ENCODE data around the gene AIRE. TPM values are rescaled to one million over a fixed set of nuclear protein-coding genes. Genes with fewer than 3 reads are reported as not detected.

AIRE gene
- total RNA-seq, 1 experiment from 2014 or later = not detected

DNA sequence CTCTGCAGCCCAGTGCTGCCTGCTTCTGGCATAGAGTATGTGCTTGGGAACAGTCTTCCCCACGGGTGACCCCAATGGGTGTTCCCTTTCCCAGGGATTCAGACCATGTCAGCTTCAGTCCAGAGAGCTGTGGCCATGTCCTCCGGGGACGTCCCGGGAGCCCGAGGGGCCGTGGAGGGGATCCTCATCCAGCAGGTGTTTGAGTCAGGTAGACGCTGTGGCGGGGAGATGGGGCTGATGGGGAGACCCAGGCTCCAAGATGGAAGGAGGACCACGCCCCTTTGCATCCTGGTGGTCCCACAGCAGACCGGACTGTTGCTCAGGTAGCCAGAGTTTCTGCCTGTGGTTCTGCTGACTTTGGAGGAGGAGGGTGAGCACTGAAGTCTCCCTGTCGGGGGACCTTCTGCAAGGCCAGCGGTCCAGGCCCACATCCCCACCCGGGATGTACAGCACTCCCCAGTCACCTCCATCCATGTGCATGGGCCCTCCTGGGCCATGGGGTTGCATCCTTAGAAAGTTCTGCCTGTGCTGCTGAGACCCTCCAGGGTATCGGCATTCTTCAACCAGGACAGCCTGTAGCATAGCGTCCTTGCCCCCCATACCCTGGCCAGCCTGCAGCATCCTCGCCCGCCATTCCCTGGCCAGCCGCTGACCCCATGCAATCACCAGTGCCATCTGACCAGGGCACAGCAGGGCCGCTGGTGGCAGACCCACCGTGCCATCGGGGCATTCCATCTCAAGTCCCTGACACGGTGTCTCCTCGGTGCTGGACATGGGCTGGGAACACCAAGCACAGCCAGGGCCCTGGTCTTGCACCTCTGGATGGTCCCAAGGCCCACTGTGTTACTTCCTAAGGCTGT is 2.8 kb downstream of the AIRE start:
- Histone ChIP-seq H3K9me3 (ENCODE audit: low read depth, low read length, poor library complexity, severe bottlenecking) (no peaks in the 10 kb centered on the region), H3K27ac (ENCODE audit: low read depth, low read length, poor library complexity, severe bottlenecking) (no peak overlapping the region), H3K36me3 (ENCODE audit: insufficient read depth, low read length, poor library complexity, severe bottlenecking) (no peaks in the 10 kb centered on the region), H3K4me3 (ENCODE audit: low read depth, low read length, poor library complexity, severe bottlenecking) (no peak overlapping the region), H3K27me3 (replicated peaks; ENCODE audit: insufficient read depth, low read depth, low read length, poor library complexity) (peaks cover 17% of the 10 kb centered on the region), H3K4me1 (ENCODE audit: insufficient read depth, low read length, poor library complexity, severe bottlenecking) (no peaks in the 10 kb centered on the region)
- BruUV-seq (replicated peaks) = no TSS peak
- POLR2A ChIA-PET (ENCODE audit: low non-redundant PET) = no interaction called here
- CTCF ChIA-PET = no interaction called here
- no peak for DNase-seq (ENCODE audit: low spot score)
- intact Hi-C loops (cut with micrococcal nuclease; ENCODE audit: unreplicated experiment) = no loop called here
- TF ChIP-seq, protein P1, sequence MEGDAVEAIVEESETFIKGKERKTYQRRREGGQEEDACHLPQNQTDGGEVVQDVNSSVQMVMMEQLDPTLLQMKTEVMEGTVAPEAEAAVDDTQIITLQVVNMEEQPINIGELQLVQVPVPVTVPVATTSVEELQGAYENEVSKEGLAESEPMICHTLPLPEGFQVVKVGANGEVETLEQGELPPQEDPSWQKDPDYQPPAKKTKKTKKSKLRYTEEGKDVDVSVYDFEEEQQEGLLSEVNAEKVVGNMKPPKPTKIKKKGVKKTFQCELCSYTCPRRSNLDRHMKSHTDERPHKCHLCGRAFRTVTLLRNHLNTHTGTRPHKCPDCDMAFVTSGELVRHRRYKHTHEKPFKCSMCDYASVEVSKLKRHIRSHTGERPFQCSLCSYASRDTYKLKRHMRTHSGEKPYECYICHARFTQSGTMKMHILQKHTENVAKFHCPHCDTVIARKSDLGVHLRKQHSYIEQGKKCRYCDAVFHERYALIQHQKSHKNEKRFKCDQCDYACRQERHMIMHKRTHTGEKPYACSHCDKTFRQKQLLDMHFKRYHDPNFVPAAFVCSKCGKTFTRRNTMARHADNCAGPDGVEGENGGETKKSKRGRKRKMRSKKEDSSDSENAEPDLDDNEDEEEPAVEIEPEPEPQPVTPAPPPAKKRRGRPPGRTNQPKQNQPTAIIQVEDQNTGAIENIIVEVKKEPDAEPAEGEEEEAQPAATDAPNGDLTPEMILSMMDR (conservative IDR thresholded peaks at IDR 0.05; ENCODE audit: low read depth, low read length) = no peak
- no peak for TF ChIP-seq EZH2 (IDR thresholded peaks at IDR 0.05; ENCODE audit: borderline replicate concordance, low read depth, low read length, poor library complexity, severe bottlenecking)

- DNase-seq (ENCODE audit: low spot score) = no peak
- TF ChIP-seq EZH2 (IDR thresholded peaks at IDR 0.05; ENCODE audit: borderline replicate concordance, low read depth, low read length, poor library complexity, severe bottlenecking) = no peak
- TF ChIP-seq, protein P1 (conservative IDR thresholded peaks at IDR 0.05; ENCODE audit: low read depth, low read length) = no peak
- ChIA-PET CTCF (no interaction called here), POLR2A (ENCODE audit: low non-redundant PET) (no interaction called here)
- Histone ChIP-seq H3K9me3 (ENCODE audit: low read depth, low read length, poor library complexity, severe bottlenecking) (no peaks in the 10 kb centered on the region), H3K27ac (ENCODE audit: low read depth, low read length, poor library complexity, severe bottlenecking) (no peak overlapping the region), H3K4me1 (ENCODE audit: insufficient read depth, low read length, poor library complexity, severe bottlenecking) (peaks cover 4% of the 10 kb centered on the region), H3K36me3 (ENCODE audit: insufficient read depth, low read length, poor library complexity, severe bottlenecking) (no peaks in the 10 kb centered on the region), H3K27me3 (replicated peaks; ENCODE audit: insufficient read depth, low read depth, low read length, poor library complexity) (peaks cover 17% of the 10 kb centered on the region), H3K4me3 (ENCODE audit: low read depth, low read length, poor library complexity, severe bottlenecking) (no peak overlapping the region)
- no TSS peak for BruUV-seq (replicated peaks)
- intact Hi-C loops (cut with micrococcal nuclease; ENCODE audit: unreplicated experiment) = no loop called here
These were observed 3.8 kb downstream of the AIRE start for GRCh38 chr21:44289381-44290010.

- ChIA-PET CTCF (no interaction called here), POLR2A (ENCODE audit: low non-redundant PET) (no interaction called here)
- DNase-seq (ENCODE audit: low spot score) = no peak
- Histone ChIP-seq H3K4me3 (ENCODE audit: low read depth, low read length, poor library complexity, severe bottlenecking) (no peak overlapping the region), H3K4me1 (ENCODE audit: insufficient read depth, low read length, poor library complexity, severe bottlenecking) (peaks cover 14% of the 10 kb centered on the region), H3K27me3 (replicated peaks; ENCODE audit: insufficient read depth, low read depth, low read length, poor library complexity) (peaks cover 14% of the 10 kb centered on the region), H3K9me3 (ENCODE audit: low read depth, low read length, poor library complexity, severe bottlenecking) (no peaks in the 10 kb centered on the region), H3K27ac (ENCODE audit: low read depth, low read length, poor library complexity, severe bottlenecking) (no peak overlapping the region), H3K36me3 (ENCODE audit: insufficient read depth, low read length, poor library complexity, severe bottlenecking) (no peaks in the 10 kb centered on the region)
- no TSS peak for BruUV-seq (replicated peaks)
- intact Hi-C loops (cut with micrococcal nuclease; ENCODE audit: unreplicated experiment) = no loop called here
- TF ChIP-seq, protein P1 (conservative IDR thresholded peaks at IDR 0.05; ENCODE audit: low read depth, low read length) = no peak
- no peak for TF ChIP-seq EZH2 (IDR thresholded peaks at IDR 0.05; ENCODE audit: borderline replicate concordance, low read depth, low read length, poor library complexity, severe bottlenecking)
These were observed 4.8 kb downstream of the AIRE start for GRCh38 chr21:44290327-44291077.

All from A673 (cell line).